Hematopoietic multipotent progenitor cell treated with erythropoietin and hydrocortisone succinate and interleukin-3 and kit ligand, for 4 days (in vitro differentiated cells): ENCODE results near the gene SPTB.

ENCODE experiments used
- DNase-seq: peaks from one replicate; pipeline ENCODE4 v3.0.0-alpha.2; 2015

SPTB gene

DNA sequence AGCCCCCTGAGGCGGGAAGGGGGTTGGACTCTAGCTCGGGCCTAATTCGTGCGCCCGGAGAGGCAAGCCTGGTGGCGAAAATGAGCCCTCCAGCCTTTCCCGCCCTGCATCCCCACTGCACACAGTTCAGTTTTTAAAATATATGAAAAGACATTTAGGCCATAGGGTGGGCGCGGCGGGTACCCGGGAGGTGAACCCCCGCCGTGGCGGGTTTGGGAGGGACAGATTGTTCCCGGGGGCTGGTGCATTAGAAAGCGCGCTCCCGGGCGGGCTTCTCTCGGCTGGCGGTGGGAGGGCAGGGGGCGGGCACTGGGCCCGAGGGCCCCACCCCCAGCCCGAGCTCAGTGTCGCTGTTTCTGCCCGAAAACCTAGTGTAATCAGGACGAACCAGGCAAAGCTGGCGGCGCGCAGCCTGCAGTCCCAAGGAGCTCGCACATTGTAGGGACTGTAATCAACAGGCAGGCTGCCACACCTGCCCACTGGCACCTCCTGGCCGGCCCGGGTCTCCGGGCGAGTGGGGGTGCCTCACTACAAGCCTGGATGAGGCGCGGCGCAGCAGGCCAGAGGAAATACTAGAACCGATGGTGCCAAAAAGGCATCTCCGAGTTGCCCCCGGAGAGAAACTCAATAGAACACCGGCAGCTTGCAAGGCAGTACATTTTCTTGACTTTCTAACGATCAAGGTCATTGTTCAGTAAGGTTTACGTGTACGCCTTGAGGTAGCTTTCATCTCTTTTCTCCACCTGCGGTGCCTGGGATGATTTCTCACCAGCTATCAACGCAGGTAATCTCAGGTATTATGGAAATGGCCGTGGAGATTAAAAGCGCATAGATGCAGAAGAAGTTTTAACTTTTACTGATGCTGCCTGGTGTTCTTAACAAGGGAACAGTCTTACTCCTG is 764 bp upstream of the SPTB start:
- DNase-seq: peak; percentile 94

DNA sequence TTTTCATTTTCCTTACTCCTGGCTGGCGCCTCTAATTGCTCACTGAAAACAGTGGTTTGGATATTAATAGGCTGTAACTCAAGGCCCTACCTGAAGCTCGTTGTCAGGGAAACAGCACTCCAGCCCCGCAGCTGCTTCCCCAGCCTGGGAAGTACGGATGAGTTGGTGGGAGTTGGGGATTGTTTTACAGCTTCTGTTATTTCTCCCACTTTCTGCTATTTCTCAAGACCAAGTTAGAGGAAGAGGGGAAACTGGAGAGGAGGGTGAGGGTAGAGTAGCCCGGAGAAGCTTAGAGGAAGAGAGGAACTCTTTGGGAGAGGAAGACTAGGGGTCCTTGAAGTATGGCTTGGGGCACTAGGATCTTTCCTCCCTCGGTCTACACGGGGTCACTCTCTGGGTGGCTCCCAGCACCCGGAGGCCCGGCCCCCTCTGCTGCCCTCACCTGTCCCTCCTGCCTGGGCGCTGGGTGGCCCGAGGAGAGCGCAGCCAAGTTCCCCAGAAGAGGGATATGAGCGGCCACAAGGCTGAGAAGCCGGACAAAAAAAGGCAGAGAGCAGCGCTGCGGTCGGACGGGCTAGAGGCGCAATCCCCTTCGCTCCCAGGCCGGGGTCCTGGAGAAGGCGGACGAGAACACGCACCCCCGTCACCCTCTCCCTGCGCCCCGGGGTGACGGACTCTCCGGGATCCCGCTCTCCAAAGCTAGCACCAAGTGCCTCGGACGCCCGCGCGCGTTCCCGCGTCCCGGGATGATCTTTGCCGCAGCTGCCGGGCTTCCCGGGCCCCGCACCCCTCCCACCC is 671 bp downstream of the SPTB start:
- peak; percentile 37 for DNase-seq

DNA sequence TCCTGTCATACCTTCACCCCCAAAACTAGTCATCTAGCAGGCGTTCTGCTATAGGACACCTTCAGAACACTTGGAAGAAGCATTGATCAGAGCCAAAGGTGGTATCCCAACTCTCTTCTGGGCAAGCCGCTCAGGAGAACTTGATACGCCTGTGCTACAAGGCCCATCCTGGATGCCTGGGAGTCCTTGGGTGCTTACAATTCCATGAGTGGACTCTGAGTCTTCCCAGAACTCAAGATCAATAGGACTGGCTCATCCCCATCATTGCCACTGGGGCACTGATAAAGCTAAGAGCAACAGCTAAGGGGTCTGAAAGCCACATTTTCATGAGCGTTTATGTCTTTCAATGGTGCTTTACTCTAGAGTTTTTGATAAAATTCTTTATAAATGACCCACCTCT is 1.9 kb downstream of the SPTB start:
- no peak for DNase-seq

DNA sequence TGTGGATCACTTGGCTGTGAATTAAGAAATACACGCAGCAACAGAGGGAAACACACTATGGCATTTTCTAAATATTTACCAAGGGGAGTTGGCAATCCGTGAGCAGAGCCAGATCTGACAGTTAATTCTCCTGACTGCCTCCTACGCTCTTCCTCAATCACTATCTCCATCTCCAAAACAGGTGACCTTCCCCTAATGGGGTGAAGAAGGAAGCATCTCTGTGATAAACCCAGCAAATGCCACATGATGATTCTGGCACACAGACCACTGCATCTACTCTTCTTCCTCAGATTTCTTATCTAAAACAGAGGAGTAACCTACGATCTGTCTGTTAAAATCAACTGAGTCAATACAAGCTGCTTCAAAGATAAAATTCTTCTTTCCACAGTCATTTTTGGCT is 4.4 kb downstream of the SPTB start:
- DNase-seq: no peak

DNA sequence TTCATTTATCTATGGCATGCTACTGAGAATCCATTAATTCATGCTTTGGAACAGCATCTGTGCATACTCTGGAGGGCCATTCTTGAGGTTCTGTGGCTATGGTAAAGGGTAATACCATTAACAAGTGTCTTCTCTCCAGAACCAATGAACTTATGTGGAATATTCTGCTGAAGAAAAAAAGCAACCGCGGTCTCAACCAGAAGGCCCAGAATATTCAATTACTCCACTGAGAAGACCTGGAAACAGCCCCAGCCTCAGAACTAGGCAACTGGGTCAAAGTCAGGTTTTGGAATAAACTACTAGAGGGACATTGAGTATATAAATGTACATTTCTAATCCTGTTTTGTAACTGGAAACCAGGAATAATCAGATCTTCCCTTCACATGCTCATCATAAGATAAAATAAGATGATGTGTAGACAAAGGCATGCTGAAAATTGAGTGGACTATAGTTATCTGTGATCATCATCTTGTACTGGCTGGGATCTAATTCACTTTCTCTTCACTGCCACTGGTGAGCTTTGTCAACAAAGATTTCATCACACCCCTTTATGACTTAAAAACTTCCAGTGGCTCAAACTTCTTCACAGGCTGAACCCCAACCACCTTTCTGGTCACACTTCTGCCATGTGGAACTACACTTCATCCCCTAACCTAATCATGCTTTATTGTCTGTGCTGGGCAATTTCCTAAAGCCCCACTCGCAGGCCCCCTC is 6.0 kb downstream of the SPTB start:
- no peak for DNase-seq

DNA sequence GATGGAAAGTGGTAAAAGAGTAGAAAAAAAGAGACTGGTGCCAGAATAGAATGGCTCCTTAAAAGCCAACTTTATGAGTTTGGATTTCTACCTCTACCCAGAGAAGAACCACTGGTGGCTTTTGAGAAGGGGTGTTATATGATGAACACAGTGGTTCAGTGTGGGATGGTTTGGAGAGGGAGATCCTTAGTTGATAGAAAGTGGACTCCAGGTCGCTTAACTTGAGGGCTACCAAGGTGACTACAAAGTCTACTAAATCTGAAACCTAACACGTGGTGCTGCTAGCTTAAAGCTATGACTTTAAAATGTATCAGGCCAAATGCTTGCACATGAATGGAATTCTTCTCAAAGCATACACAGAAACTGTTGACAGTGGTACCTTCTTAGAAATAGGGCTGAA is 8.4 kb downstream of the SPTB start:
- DNase-seq: no peak

DNA sequence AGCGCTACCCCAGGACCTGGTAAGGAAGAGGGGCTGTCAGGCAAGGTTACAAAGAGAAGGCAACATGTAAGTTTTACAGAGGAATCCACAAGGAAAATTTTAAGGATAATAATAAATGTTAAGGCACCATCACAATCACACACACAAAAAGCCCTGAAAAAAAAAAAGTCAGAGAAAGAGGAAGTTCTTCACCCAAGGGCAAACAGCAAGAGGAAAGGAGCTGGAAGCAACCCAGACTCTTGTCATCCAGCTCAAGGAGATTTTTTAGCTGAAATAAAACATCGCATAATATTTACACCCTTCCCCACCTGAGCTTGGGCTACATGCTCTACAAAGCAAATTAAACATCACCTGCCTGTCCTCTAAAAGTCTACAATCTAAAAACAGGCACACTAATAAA is 9.5 kb downstream of the SPTB start:
- DNase-seq: peak; percentile 73

DNA sequence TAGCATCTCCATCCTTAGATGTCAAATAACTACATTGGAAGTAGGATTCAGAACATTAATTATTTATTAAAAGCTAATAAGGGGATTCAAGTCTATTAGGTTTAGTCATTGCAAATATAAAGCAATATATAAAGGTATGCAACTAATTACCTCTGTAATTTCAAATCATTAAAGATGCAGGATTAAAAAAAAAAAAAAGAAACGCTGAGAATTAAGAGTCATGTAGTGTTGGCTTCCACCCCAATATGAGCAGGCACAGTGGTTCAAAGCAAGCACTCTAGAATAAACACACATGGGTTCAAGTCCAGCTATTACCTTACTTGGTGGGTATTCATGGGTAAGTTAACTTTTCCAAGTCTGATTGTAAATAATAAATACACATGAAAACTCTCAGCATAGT is 10.9 kb downstream of the SPTB start:
- no peak for DNase-seq

DNA sequence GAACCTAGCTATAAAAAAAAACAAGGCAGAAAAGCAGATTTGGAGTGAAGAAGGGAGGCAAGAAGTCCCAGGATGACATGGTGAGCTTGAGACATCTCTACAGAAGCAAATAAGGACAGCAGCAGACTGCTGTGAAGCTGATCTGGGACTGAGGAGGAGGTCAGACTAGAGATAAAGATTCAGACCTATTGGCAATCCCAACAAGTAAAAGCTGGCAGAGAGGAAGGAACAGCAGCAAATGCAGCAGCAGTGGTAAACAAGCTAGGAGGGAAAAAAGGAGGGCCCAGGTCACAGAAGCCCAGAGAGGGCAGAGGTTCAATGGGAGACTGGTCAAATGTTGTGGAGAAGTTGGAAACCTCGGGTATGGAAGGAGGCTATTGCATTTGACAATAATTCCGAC is 11.3 kb downstream of the SPTB start:
- no peak for DNase-seq

DNA sequence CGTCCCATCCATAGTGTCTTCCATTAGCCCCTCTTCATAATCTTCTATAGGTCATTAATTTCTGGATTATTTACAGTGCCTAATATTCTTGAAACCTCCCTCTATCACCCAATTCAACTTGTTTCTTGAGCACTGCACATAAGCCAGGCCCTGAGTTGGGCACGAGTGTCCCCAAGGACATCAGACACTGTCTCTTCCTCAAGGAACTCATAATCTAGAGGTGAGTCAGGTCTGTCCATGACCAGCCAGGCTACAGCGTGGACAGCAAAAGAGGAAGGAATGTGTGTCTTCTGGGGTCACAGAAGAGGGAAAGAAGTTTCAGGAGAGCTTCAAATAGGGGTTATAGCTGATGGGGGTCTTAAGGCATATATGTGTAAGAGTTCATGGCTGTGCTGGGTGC is 12.5 kb downstream of the SPTB start:
- no peak for DNase-seq

DNA sequence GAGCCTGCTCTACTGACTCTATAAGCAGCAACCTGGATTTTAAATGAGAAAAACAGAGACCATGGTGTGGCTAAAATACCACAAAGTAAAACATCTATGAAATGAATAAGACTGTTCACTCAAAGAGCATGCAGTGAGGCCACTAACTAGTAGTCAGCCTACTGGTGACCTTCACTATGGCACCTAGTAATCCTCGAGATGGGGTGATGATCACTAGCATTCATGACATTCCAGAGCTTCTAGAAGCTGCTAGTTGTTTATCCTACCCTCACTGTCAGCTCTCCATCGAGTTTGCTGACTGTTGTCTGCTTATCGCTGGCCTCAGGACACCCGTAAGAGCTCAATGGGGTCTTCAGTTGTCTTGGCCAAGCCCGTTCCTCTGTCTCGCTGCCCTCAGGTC is 13.7 kb downstream of the SPTB start:
- no peak for DNase-seq

DNA sequence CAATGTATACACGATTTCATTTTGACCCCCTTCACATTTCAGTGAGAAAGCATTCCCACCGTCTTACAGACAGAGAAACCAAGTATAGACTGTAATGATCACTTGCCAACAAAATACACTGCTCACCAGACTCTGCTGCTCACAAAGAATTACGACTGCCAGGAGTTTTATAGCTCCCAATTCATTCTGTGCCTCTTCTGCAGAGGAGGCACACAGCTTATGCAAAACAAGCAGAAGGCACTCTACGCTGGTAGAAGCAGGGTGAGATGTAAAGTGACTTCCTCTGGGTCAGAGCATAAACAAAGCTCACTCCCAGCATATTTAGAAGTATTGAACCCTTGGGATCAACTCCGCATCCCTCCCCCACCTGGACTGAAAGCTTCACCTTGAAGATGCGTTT is 14.6 kb downstream of the SPTB start:
- no peak for DNase-seq

DNA sequence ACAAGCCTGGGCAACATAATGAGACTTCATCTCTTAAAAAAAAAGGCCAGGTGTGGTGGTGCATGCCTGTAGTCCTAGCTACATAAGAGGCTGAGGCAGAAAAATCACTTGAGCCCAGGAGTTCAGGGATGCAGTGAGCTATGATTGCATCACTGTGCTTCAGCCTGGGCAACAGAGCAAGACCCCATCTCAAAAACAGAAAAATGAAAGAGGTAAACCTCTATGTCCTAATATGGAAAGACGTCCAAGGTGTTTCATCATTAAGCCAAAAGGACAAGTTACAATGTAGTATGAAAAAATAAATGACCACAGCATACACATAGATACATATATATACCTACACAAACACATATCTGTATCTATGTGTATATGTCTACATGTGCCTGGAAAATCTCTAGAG is 15.4 kb downstream of the SPTB start:
- DNase-seq: no peak

DNA sequence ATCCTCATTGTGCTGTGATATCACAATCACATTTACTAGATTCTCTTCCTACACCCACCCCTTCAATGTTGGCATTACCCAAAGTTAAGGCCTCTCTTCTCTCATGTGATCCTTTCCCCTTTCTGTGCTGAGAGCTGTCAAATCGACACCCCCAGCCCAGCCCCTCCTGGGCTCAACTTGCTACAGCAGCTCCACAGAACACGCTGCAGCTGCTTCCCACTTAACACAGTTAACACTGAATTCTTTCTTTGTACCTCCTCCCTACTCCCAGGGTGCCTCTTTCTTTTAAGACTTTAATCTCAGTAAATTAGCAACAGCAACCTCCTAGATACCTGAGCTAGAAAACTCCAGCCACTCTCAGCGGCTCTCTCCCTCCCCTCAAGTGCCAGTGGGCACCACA is 17.8 kb downstream of the SPTB start:
- DNase-seq: no peak

DNA sequence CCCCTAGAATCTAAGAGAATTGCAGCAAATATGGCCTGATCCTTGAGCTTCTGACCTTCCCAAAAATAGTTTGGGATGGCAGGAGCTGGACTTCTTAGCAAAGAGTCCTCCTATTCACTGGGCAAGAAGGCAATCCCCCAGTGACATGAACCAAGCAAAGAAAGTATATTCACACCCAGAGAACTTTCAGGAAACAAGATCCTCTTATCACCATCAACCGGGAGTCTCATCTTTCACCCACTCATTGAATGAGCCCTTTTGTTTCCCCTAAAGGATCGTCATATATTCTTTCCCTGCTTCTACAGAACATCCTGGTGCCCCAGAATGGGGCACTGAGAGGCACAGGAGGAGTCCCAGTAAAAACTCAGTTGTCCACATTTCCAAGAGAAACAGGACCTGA is 19.7 kb downstream of the SPTB start:
- DNase-seq: peak; percentile 32

DNA sequence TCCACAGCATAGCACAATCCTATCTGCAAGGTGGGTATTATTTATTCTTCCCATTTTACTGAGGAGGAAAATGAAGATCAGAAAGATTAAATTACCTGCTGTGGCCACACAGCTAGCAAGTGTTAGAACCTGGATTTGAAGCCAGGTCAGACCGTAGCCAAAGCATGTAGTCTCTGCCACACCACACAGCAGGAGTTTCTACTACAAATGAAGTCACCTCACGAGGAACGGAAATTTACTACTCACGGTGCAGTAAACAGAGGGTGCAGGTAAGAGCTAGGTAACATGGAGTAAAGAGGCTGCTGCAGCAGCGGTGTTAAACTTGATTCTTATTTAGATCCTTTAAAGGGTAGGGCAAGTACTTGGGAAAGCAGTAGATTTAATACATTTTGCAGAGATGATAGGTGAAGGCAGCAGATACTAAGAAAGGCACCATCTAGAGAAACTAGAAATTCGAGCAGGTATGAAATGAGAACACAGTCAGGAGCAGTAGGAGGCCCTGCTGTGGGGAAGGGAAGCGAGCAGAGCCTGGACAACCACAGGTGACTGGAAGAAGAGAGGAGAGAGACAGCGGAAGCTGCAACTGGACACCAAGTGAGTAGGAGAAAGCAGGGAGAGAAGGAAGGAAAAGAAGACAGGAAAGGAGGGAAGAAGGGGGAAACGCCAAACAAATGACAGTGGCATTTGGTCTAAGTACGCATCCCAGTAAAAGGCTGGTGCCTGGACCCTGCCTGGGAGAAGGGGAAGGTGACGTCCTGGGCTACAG is 21.5 kb downstream of the SPTB start:
- no peak for DNase-seq

DNA sequence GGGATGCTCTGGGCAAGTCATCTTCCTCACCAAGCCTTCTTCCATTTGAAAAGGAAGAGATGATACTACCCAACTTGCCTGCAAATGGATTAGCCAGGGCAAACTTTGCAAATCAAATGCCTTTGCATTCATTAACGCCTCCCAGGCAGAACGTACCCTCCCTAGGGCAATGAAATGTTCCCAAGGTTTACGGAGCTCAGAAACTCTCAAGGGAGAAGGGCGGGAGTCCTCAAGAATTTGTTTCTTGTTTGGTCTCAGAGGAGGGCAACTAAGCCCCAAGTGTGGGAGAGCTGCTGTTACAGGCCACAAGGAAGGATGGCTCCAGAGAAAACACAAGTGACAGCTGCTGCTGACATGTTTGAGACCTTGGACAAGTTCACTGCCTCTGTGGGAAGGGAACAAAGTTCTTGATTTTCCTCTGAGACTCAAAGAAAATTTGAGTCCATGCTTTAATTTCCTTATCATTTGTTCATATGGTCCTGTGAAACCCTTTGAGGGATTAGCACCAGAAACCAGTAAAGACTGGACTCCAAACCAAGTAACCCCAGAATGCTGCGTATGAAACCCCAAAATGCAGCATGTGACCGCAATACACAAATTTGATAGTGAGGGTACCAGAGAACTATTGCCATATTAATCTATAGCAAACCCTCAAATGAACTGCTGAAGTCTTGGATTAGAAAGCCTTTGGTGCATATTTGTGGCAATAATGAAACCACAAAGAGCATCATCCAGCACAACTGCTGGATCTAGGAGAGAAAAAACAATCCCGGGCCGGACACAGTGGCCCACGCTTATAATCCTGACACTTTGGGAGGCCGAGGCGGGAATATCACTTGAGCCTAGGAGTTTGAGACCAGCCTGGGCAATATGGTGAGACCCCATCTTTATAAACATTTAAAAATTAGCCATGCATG is 22.9 kb downstream of the SPTB start:
- no peak for DNase-seq

DNA sequence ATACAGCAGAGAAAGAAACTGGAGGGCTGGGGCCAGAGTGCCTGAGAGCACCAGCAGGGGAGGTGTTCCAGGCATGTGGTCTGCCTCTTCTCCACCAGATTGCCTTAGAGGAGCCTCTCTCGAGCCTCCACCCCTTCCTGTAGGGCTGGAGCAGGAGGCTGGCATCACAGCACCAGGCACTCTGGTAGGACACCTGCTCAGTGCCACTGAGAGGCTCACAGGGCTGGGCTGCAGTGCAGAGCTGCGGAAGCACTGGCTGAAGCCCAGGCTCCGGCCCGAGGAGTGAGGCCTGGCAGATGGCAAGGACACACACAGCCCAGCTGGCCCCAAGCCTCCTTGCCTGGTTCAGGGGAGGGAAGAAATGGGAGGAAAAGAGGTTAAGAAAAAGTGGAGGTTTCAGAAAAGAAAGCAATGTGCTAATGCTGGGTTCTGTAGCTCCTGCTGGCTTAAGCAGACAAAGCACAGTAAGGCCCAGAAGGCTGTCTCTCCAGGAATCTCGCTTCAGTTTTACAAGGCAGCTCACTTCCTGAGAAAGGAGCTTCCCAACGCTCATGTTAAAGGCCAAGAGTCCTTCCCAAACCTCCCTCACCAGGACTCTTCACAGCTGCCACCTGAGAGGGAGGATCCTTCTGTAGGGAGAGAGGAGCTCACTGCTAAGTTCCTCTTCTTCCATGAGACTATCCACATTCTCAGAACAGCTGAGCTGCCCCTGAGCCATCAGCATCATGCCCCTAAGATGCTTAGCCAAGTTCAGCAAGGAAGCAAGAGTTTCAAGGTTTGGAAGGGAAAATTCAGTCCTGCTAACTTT is 23.8 kb downstream of the SPTB start:
- peak; percentile 44 for DNase-seq

DNA sequence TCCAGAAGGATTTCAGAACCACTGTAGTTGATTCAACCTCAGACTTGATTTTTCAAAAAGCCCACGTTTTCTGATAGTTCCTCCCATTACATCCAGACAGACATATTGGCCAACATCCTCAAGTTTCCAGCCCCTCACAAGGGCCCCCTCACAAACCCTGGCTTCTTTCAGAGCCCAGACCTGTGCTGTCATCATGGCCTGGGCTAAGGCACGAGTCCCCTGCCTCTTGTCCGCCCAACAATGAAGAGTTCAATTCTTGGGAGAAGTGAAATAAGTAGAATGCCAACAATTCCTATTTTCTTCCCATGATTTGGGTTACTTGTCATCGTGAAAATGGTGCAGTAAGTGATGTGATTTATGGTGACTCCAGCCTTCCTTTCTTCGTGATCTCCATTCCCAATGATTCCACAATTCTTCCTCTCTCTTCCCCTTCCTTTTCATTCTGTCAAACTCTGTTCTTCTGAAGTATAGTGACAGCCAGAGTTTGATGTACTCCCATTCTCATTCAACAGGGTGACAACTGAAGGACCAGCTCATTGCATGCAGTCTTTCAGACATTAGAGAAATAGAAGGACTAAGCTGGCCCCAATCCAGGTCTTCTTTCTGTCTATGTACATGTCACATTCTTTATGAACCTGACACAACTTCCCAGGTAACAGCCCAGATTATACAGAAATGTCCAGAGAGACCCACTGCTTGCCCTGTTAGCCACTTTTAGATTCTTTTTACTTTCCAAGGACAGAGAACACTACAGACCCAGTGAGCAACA is 29.2 kb downstream of the SPTB start:
- DNase-seq: no peak

DNA sequence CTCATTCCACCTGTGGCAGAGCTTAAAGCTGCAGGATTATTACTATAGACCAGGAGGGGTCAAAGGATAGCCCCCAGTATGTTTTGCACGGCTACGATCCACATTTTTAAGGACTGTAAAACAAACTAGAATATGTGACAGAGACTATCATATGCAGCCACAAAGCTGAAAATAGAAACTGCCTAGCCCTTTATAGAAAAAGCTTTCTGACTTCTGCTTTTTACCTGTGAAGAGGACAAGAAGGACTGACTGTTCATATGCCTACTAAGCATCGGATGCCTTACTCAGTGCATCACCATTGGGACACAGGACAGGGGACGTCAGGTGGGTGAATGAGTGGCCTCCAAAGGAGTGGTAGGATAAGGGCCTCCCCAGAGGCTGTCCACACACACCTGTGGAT is 29.8 kb downstream of the SPTB start:
- DNase-seq: no peak
